Measurements from ENCODE around the gene SDK1. TPM values are rescaled to one million over a fixed set of nuclear protein-coding genes. Genes with fewer than 3 reads are reported as not detected.

SDK1 gene
- polyA plus RNA-seq, 2 of the 4 experiments (the other 2 are of a cell fraction) = 0.12 to 0.28 TPM

- no peak for TF ChIP-seq TFCP2L1 (CRISPR knock-in tag; IDR thresholded peaks at IDR 0.05)
Measured at GRCh38 chr7:4238861-4239260, 937.8 kb downstream of the SDK1 start (continued).

- Histone ChIP-seq H3K4me2 (no peak overlapping the region), H3K9me3 (no peaks in the 10 kb centered on the region), H3K4me3 (no peak overlapping the region), H3K27ac (no peak overlapping the region), H3K4me1 (no peaks in the 10 kb centered on the region)
- TF ChIP-seq MYC (IDR thresholded peaks at IDR 0.05; ENCODE audit: borderline replicate concordance, low read length) (no peak), CHD4 (IDR thresholded peaks at IDR 0.05; ENCODE audit: borderline replicate concordance) (no peak), CHD2 (IDR thresholded peaks at IDR 0.05; ENCODE audit: low read length, partially characterized antibody) (no peak), FOSL2 (IDR thresholded peaks at IDR 0.05) (no peak), FOSL2 (CRISPR knock-in tag; IDR thresholded peaks at IDR 0.05) (no peak), BCL3 (IDR thresholded peaks at IDR 0.05) (no peak)
- no peak for FAIRE-seq
- 67% methylated on average over 10 of the region's 10 CpGs for WGBS (ENCODE audit: missing lambda C conversion rate)
- ATAC-seq = no peak
- ChIA-PET CTCF (no interaction called here), POLR2A (no interaction called here)
- DNase-seq (ENCODE audit: low read depth in 1 of 2, low spot score in 1 of 2) = no peak
Measured at GRCh38 chr7:4240042-4240441, 939.0 kb downstream of the SDK1 start.

- ChIA-PET POLR2A (no interaction called here), CTCF (no interaction called here)
- TF ChIP-seq ZC3H11A (IDR thresholded peaks at IDR 0.05) (no peak), KDM5A (IDR thresholded peaks at IDR 0.05) (no peak), EHMT2 (IDR thresholded peaks at IDR 0.05; ENCODE audit: low read depth) (no peak), ESRRA (IDR thresholded peaks at IDR 0.05; ENCODE audit: borderline replicate concordance, low read length) (no peak), FOSL2 (IDR thresholded peaks at IDR 0.05) (no peak), FOSL2 (CRISPR knock-in tag; IDR thresholded peaks at IDR 0.05) (no peak), CTCF (IDR thresholded peaks at IDR 0.05) (no peak), HEYL (CRISPR knock-in tag; IDR thresholded peaks at IDR 0.05) (no peak), RNF2 (IDR thresholded peaks at IDR 0.05; ENCODE audit: borderline replicate concordance, low read depth) (no peak), GATA3 (IDR thresholded peaks at IDR 0.05; ENCODE audit: borderline replicate concordance) (no peak), SMC3 (IDR thresholded peaks at IDR 0.05) (no peak), KDM1A (IDR thresholded peaks at IDR 0.05; ENCODE audit: low read depth) (no peak)
- H3K9me3 ChIP-seq = no peaks in the 10 kb centered on the region
- FAIRE-seq (no peak), DNase-seq (ENCODE audit: low read depth in 1 of 2, low spot score in 1 of 2) (no peak), ATAC-seq (no peak)
- no peak overlapping the region for H3K27ac ChIP-seq
- H3K4me2 ChIP-seq = no peak overlapping the region
- 53% methylated on average over 19 of the region's 19 CpGs for WGBS (ENCODE audit: missing lambda C conversion rate)
- no peaks in the 10 kb centered on the region for H3K4me1 ChIP-seq
- H3K4me3 ChIP-seq = no peak overlapping the region
Measured at GRCh38 chr7:4240520-4241303, 939.7 kb downstream of the SDK1 start.

- Histone ChIP-seq H3K4me2 (no peak overlapping the region), H3K4me1 (no peaks in the 10 kb centered on the region), H3K4me3 (no peak overlapping the region), H3K9me3 (no peaks in the 10 kb centered on the region), H3K27ac (no peak overlapping the region)
- POLR2A ChIA-PET = no interaction called here
- no peak for TF ChIP-seq TP53 (CRISPR knock-in tag; IDR thresholded peaks at IDR 0.05)
- no peak for TF ChIP-seq HDAC2 (IDR thresholded peaks at IDR 0.05)
- TF ChIP-seq NPAS2 (CRISPR knock-in tag; IDR thresholded peaks at IDR 0.05; ENCODE audit: borderline replicate concordance) = no peak
- TF ChIP-seq HMGXB4 (CRISPR knock-in tag; IDR thresholded peaks at IDR 0.05; ENCODE audit: borderline replicate concordance) = no peak
- TF ChIP-seq CTCF (IDR thresholded peaks at IDR 0.05) = no peak
- no peak for TF ChIP-seq GATA3 (IDR thresholded peaks at IDR 0.05; ENCODE audit: borderline replicate concordance)
- no peak for TF ChIP-seq CHD2 (IDR thresholded peaks at IDR 0.05; ENCODE audit: low read length, partially characterized antibody)
- TF ChIP-seq MAZ (IDR thresholded peaks at IDR 0.05; ENCODE audit: borderline replicate concordance, low read depth, low read length) = no peak
- TF ChIP-seq JUN (IDR thresholded peaks at IDR 0.05) = no peak
- no peak for DNase-seq (ENCODE audit: low read depth in 1 of 2, low spot score in 1 of 2)
- 41% methylated on average over 6 of the region's 6 CpGs for WGBS (ENCODE audit: missing lambda C conversion rate)
- FAIRE-seq = no peak
- ATAC-seq = no peak
- CTCF ChIA-PET = interaction anchor here (1.3 kb wide), 1 partner anchor 10 kb away, joined by 3 read pairs; no protein-coding TSS in a partner anchor
Measured at GRCh38 chr7:4241304-4241612, 940.2 kb downstream of the SDK1 start.

Data from A549 (cell line).